Transverse colon (tissue), 4 donors: ENCODE measurements around the gene RAD21L1. TPM values are rescaled to one million over a fixed set of nuclear protein-coding genes. Genes with fewer than 3 reads are reported as not detected.

Experiments used
- DNase-seq: peaks from one replicate; pipeline ENCODE4 v3.0.0-alpha.2; 2019
- H3K27ac ChIP-seq, 4 donors: fragments of 200-600 bp; sonication (generic); 2 replicates each; pipeline ENCODE4 v1.5.1; 2016 to 2018; ENCODE audit warnings: inconsistent platforms in 4 of 4
- H3K27me3 ChIP-seq: fragments of 200-600 bp; sonication (generic); 2 replicates; pipeline ENCODE4 v1.5.1; 2017; ENCODE audit warnings: inconsistent platforms
- H3K36me3 ChIP-seq, 4 donors: fragments of 200-600 bp; sonication (generic); 2 replicates each; pipeline ENCODE4 v1.5.1; 2017 to 2019; ENCODE audit warnings: inconsistent platforms in 4 of 4
- H3K4me1 ChIP-seq, 4 donors: fragments of 200-600 bp; sonication (generic); 2 replicates each; pipeline ENCODE4 v1.5.1; 2017 to 2020; ENCODE audit warnings: inconsistent platforms in 4 of 4
- H3K4me3 ChIP-seq, 4 donors: fragments of 200-600 bp; sonication (generic); 1 replicate in 1 of 4; 2 replicates in 3 of 4; pipeline versions ENCODE4 v1.5.1 to v1.6.1; 2017 to 2019; ENCODE audit warnings: inconsistent platforms in 4 of 4
- H3K9me3 ChIP-seq, 2 donors: fragments of 200-600 bp; sonication (generic); 2 replicates each; pipeline ENCODE4 v1.5.1; 2017 to 2019; ENCODE audit warnings: inconsistent platforms in 2 of 2
- EP300 ChIP-seq: sonication (generic); formaldehyde crosslinking; IDR thresholded peaks from one replicate; pipeline ENCODE4 v1.6.1; 2017; ENCODE audit warnings: antibody characterized with exemption, low read depth
- POLR2A ChIP-seq: fragments of 450-650 bp; IDR thresholded peaks from one replicate; pipeline ENCODE4 v1.6.1; 2016; ENCODE audit warnings: antibody characterized with exemption, mild to moderate bottlenecking, moderate library complexity
- POLR2AphosphoS5 ChIP-seq, 3 donors: sonication (generic); formaldehyde crosslinking; IDR thresholded peaks; one replicate each; pipeline ENCODE4 v1.6.1; 2016; ENCODE audit warnings: antibody characterized with exemption in 3 of 3
- WGBS, 2 donors: methylation state at CpG; one replicate each; pipeline ENCODE4 v1.1.5; 2018; ENCODE audit warnings: low coverage in 1 of 2; 5-methylcytosine and 5-hydroxymethylcytosine counted together
- in situ Hi-C, 4 donors: fragments of 200-750 bp; cut with MboI; loops; one replicate each; pipeline versions ENCODE4 v1.15.0 to v1.15.1; 2017; ENCODE audit warnings: low sequenced_read_pairs in 3 of 4, low pct_ligation_motif_present in 1 of 4, low pct_unique_long_range_greater_than_20kb in 1 of 4
- intact Hi-C: fragments of 100-400 bp; cut with DNase I; formaldehyde crosslinking; loops from one replicate; pipeline ENCODE4 v1.15.1; 2023; ENCODE audit warnings: low total_unique reads
- total RNA-seq, 4 donors: library from RNA; depleted of rRNA; stranded (reverse); fragments of >200 nt; gene quantifications; one replicate each; pipeline ENCODE4 v1.1.0, GENCODE V29; 2016
- TF ChIP-seq, protein P1 (sequence below), 5 experiments: fragments of 200-600 bp in 3 of 5; fragments of 450-650 bp in 2 of 5; sonication (generic) in 3 of 5; IDR thresholded peaks; 1 replicate in 2 of 5; 2 replicates in 3 of 5; pipeline ENCODE4 v1.5.1; 2016 to 2017; ENCODE audit warnings: antibody characterized with exemption in 5 of 5, inconsistent platforms in 3 of 5, mild to moderate bottlenecking in 2 of 5, moderate library complexity in 1 of 5

The RAD21L1 gene
- total RNA-seq, 4 donors from 2014 or later = not detected

DNA sequence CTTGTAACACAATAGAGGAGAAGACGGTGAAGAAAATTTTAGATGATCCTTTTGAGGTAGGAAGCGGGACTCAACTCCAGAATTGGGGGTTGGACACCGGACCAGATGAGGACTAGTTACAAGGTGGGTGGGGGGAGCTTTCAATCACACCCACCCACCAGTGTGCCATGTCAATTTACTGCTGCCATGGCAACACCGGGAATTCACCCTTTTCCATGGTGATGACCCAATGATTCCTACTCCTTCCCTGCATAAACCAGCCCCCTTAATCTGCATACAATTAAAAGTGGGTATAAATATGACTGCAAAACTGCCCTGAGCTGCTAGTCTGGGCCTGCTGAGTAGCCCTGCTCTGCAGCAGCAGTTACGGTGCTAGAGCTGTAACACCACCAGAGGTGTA lies 14.7 kb downstream of the RAD21L1 start:
- intact Hi-C loops = no loop called here
- Histone ChIP-seq H3K4me3 (no peak overlapping the region), H3K27me3 (peaks cover 17% of the 10 kb centered on the region), H3K27ac (no peak overlapping the region), H3K4me1 (no peaks in the 10 kb centered on the region), H3K9me3 (no peaks in the 10 kb centered on the region), H3K36me3 (no peaks in the 10 kb centered on the region)
- WGBS, 2 donors = 81 to 100% methylated on average over 1 to 5 of the region's 5 CpGs
- TF ChIP-seq, protein P1, sequence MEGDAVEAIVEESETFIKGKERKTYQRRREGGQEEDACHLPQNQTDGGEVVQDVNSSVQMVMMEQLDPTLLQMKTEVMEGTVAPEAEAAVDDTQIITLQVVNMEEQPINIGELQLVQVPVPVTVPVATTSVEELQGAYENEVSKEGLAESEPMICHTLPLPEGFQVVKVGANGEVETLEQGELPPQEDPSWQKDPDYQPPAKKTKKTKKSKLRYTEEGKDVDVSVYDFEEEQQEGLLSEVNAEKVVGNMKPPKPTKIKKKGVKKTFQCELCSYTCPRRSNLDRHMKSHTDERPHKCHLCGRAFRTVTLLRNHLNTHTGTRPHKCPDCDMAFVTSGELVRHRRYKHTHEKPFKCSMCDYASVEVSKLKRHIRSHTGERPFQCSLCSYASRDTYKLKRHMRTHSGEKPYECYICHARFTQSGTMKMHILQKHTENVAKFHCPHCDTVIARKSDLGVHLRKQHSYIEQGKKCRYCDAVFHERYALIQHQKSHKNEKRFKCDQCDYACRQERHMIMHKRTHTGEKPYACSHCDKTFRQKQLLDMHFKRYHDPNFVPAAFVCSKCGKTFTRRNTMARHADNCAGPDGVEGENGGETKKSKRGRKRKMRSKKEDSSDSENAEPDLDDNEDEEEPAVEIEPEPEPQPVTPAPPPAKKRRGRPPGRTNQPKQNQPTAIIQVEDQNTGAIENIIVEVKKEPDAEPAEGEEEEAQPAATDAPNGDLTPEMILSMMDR (IDR thresholded peaks at IDR 0.05) = no peak
- no peak for TF ChIP-seq EP300
- no peak for TF ChIP-seq POLR2AphosphoS5 (IDR thresholded peaks at IDR 0.05)
- no peak for TF ChIP-seq POLR2A
- no peak for DNase-seq
- in situ Hi-C loops = no loop called here

DNA sequence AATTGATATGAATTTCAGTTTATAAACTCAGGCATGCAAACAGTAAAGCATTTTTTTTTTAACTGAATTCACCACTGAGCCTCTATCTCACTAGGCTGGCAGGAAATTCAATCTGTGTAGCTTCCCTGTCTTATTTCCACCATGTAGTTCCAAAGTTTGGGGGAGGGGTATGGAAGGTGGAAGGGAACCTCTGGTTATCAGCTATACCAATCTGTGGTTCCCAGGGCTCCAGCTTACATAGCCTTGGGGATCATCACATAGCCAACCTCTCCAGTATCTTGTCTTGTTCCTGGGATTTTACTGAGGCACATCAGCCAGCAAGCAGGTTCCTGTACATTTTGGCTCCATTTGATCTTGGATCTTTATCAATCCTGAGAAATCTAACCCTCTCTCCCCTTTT lies 15.6 kb downstream of the RAD21L1 start:
- no peaks in the 10 kb centered on the region for H3K36me3 ChIP-seq
- TF ChIP-seq POLR2A = no peak
- TF ChIP-seq, protein P1 (IDR thresholded peaks at IDR 0.05) = no peak
- no peak for TF ChIP-seq EP300
- TF ChIP-seq POLR2AphosphoS5 (IDR thresholded peaks at IDR 0.05) = no peak
- no peak overlapping the region for H3K4me3 ChIP-seq
- in situ Hi-C loops = no loop called here
- peaks cover 12% of the 10 kb centered on the region for H3K27me3 ChIP-seq
- no peak overlapping the region for H3K27ac ChIP-seq
- no peaks in the 10 kb centered on the region for H3K4me1 ChIP-seq
- DNase-seq = no peak
- no peaks in the 10 kb centered on the region for H3K9me3 ChIP-seq
- intact Hi-C loops = no loop called here

DNA sequence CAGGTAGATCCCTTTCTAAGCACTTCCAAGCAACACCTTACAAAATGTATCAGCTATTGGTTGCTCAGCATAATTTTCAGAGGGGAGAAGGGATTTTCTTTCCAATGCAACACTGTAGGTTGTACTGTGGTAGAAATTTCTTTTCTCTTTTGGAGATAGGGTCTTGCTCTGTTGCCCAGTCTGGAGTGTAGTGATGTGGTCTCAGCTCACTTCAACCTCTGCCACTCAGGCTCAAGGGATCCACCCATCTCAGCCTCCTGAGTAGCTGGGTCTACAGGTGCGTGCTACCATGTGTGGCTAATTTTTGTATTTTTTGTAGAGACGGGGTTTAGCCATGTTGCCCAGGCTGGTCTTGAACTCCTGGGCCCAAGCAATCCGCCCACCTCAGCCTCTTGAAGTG lies 16.3 kb downstream of the RAD21L1 start:
- in situ Hi-C loops (no loop called here), intact Hi-C loops (no loop called here)
- TF ChIP-seq POLR2A = no peak
- no peak for TF ChIP-seq EP300
- TF ChIP-seq POLR2AphosphoS5 (IDR thresholded peaks at IDR 0.05) = no peak
- TF ChIP-seq, protein P1 (IDR thresholded peaks at IDR 0.05) = no peak
- no peaks in the 10 kb centered on the region for H3K36me3 ChIP-seq
- no peak overlapping the region for H3K4me3 ChIP-seq
- 82% methylated on average over 3 of the region's 3 CpGs; no CpG with 5 or more reads in 1 of the 2 donors for WGBS, 2 donors
- H3K27ac ChIP-seq = no peak overlapping the region
- H3K4me1 ChIP-seq = no peaks in the 10 kb centered on the region
- H3K9me3 ChIP-seq = no peaks in the 10 kb centered on the region
- DNase-seq = no peak
- peaks cover 12% of the 10 kb centered on the region for H3K27me3 ChIP-seq

DNA sequence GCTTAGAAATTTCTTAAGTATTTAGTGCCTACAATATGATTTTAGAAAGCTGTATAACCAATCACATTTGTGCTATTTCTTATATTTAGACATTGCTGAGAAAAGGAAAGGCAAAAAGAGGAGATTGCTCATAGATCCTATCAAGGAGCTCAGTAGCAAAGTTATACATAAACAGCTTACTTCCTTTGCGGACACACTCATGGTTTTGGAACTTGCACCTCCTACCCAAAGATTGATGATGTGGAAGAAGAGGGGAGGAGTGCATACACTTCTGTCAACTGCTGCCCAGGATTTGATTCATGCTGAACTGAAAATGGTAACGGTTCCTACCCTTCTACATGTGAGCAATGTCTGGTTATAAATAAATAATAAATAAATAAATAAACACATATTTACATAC lies 16.7 kb downstream of the RAD21L1 start:
- in situ Hi-C loops = no loop called here
- TF ChIP-seq EP300 (no peak), POLR2AphosphoS5 (IDR thresholded peaks at IDR 0.05) (no peak), POLR2A (no peak)
- TF ChIP-seq, protein P1 (IDR thresholded peaks at IDR 0.05) = no peak
- intact Hi-C loops = no loop called here

More for the DNA sequence above, 16.7 kb downstream of the RAD21L1 start:
- Histone ChIP-seq H3K4me1 (no peaks in the 10 kb centered on the region), H3K4me3 (no peak overlapping the region), H3K9me3 (no peaks in the 10 kb centered on the region), H3K27me3 (peaks cover 12% of the 10 kb centered on the region), H3K27ac (no peak overlapping the region), H3K36me3 (no peaks in the 10 kb centered on the region)
- 53 to 64% methylated on average over 2 of the region's 2 CpGs for WGBS, 2 donors
- no peak for DNase-seq
